HFF-Myc (cell line): ENCODE measurements around the gene QARS1.

Source experiments
- DNase-seq: peaks from one replicate; pipeline ENCODE4 v3.0.0-alpha.2; 2011; ENCODE audit warnings: low read depth; ENCODE audit errors: extremely low read depth
- H3K4me3 ChIP-seq: replicated peaks from 2 replicates; pipeline ENCODE4 v1.5.1; 2011; ENCODE audit warnings: low read depth, mild to moderate bottlenecking, control low read depth, low read length
- CTCF ChIP-seq: IDR thresholded peaks from 2 replicates; pipeline ENCODE4 v1.5.1; 2012; ENCODE audit warnings: mild to moderate bottlenecking, low read depth, low read length, control low read depth; ENCODE audit errors: missing control alignments

The QARS1 gene

DNA sequence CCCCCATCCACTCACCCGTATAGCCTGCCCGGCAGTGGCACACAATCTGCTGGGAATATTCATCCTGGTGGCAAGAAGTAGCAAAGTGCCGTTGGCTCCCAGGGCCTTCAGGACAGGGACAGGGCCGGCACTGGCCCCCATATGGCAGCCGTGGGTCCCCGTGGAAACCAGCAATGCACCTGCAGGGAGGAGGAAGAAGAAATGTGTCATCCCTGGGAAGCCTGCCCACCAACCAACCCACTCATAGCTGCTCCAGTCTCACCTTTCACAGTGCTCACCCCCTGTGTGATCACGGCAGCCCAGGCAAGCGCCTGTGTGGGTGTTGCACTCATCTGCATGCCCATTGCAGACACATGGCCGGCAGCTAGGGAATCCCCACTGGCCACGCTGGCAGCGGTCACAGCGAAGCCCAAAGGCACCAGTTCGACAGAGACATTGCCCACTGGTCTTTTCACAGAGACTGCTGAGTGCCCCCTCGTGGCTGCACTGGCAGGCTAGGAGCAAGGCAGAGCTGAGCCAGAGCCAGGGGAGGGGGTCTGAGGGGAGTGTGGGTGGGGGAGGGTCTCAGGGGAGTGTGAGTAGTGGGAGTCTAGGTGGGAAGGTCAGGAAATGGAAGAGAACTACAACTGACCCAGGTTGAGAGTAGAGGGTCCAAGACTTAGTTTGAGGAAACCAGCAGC is 20.6 kb upstream of the QARS1 start:
- no peak for DNase-seq
- H3K4me3 ChIP-seq: no peak overlapping the region
- TF ChIP-seq CTCF: no peak

DNA sequence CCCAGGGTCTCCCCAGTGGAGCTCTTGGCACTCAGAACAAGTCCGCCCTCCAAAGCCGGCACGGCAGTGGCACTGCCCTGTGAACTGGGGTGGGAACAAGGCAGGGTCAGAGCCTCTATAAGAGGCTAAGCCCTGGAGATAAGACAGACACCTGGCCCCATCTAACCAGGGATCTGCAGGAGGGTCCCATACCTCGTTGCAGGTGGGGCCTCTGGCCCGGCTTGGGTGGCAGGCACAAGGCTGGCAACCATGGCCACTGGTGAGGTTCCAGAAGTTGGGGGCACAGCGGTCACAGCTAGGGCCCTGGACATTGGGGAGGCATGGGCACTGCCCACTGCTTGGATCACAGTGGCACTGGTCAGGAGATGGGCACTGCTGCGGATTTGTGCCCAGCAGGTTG is 19.6 kb upstream of the QARS1 start:
- TF ChIP-seq CTCF: no peak
- DNase-seq: no peak
- no peak overlapping the region for H3K4me3 ChIP-seq

- TF ChIP-seq CTCF: no peak
- no peak for DNase-seq
- H3K4me3 ChIP-seq: no peak overlapping the region
Measured at GRCh38 chr3:49123687-49124086, 19.1 kb upstream of the QARS1 start.

- TF ChIP-seq CTCF: no peak
- DNase-seq: no peak
- H3K4me3 ChIP-seq: no peak overlapping the region
Measured at GRCh38 chr3:49122886-49123545, 18.5 kb upstream of the QARS1 start.

DNA sequence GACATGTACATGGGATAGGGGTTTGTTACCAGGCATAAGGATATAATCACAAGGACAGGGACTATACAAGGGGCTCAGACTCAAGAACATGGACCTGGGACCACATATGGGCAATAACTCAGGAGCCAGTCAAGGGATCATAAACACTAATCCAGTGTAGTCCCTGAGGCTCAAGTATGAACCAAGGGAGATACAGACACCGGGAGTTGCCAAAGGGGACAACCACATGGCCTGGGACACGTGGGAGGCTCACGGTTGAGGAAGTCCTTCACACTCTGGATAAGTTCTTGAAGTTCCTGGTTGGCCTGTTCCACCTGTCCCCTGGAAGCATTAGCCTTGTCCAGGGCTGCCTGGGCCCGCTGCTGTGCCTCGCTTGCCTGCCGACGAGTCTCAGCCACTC is 17.9 kb upstream of the QARS1 start:
- no peak for TF ChIP-seq CTCF
- H3K4me3 ChIP-seq: no peak overlapping the region
- no peak for DNase-seq

- TF ChIP-seq CTCF: no peak
- DNase-seq: no peak
- no peak overlapping the region for H3K4me3 ChIP-seq
Measured at GRCh38 chr3:49122022-49122421, 17.5 kb upstream of the QARS1 start.
